Inflammatory macrophage treated with lipopolysaccharide for 4 hours (primary cell): ENCODE results near the gene NUDCD3.

Source experiments
- DNase-seq: peaks from one replicate; pipeline ENCODE4 v3.0.0-alpha.2; 2020

NUDCD3 gene

DNA sequence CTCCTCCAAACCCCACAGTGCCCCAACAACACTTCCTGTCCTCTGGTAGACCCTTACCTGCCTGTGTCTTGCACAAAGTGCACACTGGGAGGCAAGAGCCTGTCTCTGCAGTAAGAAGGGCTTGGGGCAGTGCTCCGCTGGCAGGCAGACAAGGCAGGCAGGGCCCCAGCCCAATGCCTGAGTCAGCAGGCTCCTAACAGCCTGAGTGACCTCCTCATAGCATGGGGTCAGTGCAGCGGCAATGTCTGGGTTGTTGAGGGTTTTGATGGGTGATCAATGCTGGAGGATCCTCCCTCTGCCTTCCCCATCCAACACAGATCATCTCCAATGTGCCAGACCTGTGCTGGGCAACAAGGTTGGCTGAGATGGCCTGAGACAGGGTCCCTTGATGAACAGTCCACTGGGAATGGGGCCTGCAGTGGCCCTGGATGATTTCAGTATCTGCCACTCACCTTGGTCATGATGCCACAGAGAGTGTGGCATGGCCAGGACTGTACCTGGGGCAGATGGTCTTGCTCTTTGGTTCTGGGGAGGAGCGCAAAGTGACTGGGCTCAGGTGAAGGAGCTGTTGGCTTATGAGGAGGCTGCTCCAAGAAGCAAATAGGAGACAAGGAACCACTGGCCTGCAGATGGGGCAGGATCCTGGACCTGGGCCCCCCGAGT is 109.5 kb downstream of the NUDCD3 start:
- DNase-seq, result no peak

DNA sequence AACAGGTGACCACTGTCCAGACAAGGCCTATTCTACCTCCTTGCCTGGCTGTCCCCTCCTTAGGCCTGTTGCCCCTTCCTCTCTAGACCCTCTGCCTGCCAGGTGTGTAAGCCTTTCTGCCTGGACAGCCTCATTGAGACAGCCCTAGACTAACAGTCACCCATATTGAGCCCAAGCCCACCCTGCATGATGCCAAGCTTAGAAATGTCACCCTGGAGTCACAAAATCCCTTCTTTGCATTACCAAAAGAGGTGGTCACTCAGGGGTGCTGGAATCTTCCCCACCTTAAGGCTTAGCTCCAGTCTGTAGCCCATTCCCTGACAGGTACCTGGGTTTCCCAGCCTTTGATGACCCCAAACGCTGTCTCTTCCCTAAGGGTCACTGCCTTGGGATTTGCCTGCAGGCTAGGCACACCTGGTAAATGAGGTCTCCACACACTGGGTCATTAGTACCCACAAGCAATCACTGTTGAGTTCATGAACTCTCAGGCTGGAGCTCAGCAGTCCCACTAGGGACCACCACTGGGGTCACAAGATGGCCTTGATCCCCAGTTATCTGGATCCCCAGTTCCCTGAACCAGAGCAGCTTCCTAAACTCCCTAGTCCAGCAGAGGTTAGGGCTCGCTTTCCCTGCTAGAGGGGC is 110.1 kb downstream of the NUDCD3 start:
- DNase-seq, result no peak

DNA sequence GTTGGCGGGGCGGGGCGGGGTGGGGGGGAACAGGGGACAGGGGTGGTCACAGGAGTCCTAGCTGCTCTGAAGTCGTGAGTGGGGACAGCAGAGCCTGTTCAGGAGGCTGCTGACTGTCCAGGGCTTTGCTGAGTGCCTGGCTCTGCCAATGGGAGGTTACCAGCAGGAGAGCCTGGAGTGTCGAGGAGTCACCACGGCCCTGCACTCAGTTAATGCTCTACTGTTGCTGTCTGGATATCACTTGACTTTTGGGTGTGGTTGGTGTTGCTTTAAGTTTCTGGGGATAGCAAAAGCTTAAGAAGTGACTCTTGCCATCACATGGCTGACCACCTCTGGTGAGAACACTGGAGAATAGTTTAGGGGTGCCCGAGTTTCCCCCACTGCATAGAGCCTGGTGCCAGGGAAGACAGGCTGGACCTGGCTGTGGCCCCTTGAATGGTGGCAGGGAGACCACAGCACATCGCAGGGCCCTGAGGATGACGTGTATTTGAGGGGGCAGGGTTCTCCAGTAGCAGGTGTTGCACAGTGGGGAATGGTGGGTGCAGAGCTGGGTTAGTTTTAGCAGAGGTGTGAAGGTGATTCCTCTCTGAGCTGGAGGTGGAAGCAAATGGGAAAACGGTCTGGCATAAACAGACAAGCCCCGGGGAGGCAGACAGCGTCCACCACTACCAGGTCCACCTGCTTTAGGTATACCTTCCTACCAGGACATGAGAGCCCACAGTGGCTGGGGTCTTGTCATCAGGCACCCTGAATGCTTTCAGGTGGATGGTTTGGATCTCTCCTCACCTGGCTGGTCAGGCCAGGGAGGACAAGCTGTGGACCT is 110.9 kb downstream of the NUDCD3 start:
- no peak for DNase-seq

DNA sequence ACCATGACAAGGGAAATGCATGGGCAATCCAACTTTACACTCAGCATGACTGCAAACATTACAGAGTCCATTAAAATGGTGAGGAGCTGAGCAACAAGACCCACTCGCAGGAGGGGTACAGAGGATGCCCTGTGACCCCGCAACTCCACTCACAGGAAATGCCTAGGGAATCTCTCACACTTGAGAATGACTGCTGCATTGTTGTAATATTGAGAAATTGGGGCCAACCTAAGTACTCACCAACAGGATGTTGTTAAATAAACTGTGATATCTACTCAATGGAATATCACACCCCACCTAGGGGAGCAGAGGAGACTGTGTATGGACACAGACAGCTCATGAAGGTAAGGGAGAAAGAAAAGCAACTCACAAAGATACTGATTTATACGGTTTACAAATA is 111.7 kb downstream of the NUDCD3 start:
- DNase-seq, result no peak

DNA sequence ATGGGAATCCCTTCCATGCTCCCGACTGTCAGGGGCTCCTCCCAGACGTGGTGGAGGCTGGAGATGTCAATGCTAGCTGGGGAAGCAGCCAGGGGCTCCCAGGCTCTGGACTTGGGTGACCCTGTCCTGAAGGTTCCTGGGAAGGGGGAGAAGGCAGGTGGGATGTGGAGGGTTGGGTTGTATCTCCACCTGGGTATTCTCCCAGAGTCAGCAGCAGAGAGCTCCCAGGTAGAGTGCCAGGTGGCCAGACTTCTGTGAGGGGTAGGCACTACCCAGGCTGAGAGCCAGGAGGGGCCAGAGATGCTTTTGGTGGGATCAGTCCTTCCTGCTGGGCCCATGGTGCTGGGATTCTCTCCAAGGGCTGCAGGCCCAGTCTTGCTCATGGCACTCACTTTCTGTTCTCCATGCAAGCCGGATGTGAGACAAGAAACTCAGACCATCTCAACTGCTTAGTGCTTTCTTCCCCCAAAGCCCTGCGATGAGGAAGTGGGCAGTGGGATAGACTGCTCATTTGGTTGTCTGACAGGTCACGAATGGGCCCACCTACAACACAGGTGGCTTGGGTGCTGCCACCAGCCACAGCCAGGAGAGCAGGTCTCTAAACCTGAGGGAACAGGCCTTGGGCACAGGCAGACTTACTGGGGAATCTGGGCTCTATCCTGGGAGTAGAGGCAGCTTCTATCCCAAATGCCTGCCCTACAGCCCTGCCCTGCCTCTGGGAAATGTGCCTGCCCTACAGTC is 112.6 kb downstream of the NUDCD3 start:
- DNase-seq, result peak; percentile 34

DNA sequence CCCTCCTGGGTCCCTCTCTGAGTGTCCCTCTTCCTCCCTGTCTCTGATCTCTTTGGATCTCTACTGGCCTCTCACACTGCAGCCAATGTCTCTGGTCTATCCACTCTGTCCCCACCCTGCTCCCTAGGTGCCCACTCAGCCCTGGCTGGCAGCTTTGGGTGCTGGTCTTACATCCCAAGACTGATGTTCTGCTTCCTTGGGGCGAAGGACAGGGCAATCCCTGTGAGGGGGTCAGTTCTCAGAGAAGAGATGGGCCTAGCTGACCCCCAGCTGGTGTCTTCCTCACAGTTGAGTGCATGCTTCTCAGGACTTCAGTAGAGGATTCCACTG is 113.4 kb downstream of the NUDCD3 start:
- DNase-seq, result no peak

DNA sequence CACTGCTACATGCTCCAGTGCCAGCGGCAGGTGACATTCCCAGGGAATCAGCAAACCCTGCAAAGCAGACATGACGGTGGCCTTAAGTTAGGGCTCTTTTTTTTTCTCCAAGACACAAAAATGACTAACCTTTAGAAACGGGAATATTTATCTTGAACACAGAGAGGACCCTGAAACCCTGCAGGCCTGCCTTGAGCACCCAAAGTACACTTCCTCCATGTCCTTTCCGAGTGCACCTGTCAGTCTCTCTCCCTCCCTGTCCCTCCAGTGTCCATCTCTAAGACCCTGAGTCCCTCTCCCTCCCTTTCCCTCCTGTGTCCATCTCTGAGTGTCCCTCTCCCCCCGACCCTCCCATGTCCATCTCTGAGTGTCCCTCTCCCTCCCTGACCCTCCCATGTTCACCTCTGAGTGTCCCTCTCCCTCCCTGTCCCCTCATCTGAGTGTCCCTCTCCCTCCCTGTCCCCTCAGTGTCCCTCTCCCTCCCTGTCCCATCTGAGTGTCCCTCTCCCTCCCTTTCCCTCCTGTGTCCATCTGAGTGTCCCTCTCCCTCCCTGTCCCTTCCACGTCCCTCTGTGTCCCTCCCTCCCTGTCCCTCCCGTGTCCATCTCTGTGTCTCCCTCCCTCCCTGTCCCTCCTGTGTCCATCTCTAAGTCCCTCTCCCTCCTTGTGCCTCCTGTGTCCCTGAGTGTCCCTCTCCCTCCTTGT is 113.9 kb downstream of the NUDCD3 start:
- DNase-seq, result no peak

DNA sequence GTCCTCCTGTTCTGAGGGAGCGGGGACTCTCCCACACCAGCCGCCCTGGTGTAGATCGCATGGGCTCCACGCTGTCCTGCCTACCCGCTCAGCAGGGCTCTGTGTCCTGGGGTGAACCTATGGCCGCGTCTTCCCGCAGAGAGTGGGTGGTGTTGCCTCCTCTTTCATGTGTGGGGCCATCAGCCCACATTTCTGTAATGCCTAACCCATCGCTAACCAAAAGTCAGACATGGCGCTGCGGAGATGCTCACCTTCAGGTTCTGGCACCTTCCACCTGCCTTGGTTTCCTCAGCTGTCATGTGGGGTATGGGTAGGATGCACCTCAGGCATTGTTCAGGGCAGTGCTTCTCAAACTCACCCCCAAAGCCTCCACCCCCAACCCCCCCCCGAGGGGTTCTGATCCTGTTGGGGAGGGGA is 114.5 kb downstream of the NUDCD3 start:
- no peak for DNase-seq

DNA sequence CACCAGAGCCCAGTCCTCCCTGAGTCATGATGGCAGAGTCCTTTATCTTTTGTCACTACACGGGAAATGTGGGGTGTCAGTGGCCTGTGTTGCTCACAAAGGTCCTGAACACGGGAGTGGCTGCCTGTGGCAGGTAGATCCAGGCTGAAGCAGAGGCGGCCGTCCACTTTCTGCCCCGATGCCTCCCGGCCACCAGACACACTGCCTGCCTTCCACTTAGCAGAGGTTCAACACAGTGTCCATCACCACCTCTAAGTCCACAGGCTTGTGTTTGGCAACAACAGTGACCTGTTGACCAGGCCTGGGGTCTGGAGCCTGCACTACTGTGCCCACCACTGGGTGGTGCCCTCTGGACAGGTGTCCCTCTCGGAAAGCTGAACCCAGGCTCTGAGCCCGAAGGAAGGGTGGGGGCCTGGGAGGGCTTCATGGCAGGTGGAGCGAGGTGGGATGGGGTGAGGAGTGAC is 115.2 kb downstream of the NUDCD3 start:
- no peak for DNase-seq

DNA sequence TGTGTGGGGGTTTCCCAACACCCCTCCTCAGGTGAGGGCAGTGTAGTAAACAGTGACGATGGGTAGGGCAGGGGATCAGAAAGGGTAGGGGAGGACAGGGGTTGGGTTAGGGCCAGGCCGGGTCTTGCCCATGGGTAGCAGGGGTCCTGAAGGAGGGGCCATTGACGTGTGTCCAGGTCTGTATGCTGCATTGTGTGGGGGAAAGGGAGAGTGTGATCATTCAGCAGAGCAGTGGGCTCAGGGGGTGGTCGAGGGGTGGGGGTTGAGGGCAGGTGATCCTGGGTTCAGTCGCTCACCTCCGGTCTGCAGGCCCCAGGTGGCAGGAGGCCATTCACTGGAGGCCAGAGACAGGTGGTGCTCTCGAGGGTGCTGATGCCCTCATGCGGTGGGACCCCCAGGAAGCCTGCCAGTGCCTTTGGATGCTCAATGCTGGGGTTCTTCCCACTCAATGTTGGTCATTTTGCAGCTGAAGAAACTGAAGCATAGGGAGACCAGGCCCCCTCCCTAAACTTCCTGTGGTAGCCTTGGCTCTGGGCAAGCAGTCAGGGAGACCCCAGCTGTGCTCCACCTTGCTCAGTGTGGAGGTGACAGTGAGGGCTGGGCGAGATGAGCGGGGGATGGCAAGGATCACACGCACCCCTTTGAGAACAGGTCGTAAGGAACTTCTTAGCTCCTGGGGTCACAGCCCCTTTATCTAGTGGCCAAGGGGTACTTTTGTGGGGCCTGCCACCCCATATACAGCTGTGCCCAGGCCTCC is 116.3 kb downstream of the NUDCD3 start:
- no peak for DNase-seq

DNA sequence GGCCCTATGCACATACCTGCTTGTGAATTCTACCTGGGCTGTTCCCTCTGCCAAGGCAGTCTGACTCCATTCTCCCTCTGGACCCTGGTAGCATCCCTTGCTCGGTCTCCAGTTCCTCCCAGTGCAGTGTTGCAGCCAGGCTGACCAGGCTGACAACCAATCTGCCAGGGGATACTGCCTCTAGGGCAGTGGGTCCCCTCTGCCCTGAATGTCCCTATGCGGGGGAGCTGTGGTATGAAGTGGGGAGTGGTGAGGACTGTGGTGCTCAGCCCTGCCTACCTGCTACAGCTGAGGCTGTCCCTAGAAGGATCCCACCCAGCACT is 117.1 kb downstream of the NUDCD3 start:
- no peak for DNase-seq

DNA sequence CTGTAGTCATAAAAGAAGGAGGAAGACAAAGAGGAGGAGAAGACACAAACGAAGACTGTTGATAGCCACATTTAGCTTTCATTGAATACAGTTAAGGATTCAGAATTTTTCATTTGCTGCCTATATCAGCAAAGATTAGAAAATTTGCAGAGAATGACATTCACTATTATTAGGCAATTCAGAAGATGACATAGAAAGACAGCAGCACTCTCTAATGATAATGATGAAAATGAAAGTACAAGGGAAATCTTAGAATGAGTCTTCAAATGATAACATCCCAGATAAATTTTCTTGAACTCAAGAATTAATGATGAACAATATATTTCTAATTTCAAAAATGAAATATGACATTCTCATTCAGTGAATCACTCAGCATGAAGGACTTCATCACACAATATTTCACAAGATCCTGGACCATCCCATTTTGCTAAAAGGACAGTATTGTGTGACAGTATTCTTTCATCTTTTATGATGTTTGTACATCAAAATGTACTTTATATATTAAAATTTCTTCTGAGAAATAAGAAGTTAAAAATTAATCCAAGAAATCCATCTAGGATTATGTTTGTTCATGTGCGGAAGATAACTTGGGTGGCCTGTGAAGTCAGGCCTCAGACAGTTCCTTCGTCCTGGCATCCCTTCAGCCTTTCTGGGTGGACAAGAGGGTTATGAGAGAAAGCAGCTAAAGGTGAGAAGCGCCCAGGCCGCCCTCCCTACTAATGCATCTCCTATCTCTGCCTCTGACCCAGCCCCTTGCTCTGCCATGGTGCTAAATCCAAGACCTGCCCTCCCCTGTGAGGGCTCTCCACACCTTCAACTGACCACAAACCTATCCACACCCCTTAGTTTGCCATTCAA is 117.7 kb downstream of the NUDCD3 start:
- peak; percentile 41 for DNase-seq

DNA sequence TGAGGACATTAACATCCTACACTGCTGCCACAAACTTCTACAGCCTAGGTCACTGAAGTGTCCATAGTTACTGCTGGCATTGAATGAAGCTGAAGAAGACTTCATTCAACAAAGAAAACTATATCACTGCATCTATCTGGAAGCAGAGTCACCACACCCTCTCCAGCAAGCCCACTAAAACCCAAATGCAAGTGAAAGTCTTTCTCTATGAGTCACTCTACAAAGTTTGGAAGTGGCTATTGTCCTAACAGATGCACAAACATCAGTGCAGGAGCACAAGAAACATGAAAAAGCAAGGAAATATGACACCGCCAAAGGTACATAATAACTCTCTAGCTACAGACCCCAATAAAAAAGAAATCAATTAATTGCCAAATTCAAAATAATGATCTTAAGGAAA is 121.6 kb downstream of the NUDCD3 start:
- no peak for DNase-seq

DNA sequence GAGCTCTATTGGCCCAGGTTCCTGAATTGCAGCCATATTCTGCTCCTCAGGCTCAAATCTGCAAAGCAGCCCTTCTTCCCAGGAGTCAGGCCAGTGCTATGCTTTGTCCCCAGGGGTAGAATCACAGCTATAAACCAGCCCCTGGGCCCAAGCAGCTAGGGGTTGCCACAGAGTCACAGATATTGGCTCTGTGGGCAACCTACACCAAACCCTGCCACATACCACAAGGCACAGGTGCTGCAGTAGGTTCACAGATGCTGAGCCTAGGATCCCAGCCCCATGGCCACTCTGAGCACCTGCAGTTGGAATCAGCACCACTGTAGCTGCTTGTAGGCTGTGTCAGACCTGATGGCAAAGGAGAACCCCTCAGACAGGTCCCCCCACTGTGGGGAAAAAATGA is 122.0 kb downstream of the NUDCD3 start:
- no peak for DNase-seq

DNA sequence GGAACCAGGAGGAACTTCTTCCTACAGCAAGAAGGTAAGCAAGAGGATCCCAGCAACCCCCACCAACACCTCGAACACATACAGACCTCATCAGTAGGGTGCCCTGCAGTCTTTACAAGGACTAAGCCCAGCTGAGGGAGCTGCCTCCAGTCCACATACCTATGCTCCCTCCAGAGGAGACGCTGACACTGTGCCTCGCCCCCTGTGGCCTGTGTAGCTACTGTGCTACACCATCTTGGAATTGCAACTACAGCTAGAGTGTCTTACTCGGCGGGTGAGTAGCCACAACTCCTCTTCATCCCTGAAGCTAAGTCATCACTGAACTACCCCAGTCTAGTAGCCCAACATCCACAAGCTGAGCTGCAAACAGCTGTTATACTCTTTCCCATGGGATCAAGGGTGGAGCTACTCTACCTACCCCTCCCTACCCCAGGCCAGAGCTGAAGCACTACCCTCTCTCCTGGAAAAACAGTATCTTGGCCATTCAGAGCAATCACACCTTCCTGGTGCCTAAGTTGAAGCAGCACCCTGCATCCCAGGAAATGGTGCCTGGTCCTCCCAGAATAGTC is 122.9 kb downstream of the NUDCD3 start:
- DNase-seq, result no peak

DNA sequence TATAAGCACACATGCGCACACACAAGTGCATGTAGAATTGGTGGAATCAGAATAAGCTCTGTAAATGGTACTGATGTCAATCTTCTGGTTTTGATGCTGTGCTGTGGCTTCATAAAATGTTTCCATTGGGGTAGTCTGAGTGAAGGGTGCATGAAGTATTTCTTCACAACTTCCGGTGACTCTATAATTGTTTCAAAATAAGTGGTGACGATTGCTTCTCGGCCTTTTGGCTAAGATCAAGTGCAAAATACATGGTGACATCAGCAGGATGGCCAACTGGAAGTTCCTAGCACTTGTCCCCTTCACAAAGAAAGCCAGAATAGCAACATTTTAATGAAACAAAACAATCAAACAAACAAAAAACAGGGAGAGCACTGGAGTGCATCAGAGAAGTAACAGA is 123.5 kb downstream of the NUDCD3 start:
- DNase-seq, result peak; percentile 51

DNA sequence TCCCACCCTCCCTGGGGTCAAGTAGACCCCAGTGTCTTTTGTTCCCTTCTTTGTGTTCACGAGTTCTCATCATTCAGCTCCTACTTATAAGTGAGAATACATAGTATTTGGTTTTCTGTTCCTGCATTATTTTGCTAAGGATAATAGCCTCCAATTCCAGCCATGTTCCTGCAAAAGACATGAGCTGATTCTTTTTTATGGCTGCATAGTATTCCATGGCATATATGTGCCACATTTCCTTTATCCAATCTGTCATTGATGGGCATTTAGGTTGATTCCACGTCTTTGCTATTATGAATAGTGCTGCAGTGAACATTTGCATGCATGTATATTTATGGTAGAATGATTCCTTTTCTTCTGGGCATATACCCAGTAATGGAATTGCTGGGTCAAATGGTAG is 136.8 kb downstream of the NUDCD3 start:
- no peak for DNase-seq

DNA sequence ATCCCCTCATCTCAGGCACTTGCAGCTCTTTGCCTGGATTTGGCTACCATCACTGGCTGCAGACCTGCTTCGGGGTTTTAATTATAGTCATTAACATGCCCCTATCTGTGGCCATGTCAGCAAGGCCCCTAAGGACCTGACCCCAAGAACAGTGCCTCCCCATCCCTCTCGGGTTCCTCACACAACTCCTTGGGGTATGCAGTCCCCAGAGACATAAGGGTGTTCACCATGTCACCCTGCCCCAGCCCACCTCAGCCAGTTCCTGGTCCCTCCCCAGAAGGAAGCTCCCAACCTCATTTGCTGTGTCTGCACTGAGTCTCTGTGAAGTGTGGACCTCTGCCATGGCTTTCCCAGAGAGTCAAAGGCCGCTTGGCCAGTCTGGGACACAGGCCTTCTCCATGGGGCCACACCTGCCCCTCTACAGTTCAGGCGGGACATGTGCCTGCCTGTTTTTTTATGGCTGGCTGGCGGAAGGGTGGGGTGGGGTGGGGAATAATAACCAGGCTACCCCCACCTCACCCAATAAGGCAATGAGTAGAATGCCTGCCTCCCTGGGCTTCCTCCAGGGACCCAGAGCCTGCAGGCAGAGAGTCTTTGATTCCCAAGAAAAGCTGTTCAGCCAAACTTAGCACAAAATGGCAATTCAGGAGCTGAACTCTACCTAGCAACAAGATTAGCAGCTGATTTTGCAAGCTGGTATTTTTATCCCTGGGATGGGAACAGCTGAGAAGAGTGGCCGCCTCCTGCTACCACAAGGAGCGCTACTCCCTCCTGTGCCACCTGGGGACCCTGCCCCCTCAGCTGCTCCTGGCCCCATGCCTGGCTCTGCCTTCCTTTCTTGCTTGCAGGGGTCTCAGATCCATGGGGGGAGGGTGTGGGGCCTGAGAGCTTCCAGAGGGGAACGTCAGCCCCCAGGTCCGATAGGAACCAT is 141.3 kb downstream of the NUDCD3 start:
- no peak for DNase-seq

DNA sequence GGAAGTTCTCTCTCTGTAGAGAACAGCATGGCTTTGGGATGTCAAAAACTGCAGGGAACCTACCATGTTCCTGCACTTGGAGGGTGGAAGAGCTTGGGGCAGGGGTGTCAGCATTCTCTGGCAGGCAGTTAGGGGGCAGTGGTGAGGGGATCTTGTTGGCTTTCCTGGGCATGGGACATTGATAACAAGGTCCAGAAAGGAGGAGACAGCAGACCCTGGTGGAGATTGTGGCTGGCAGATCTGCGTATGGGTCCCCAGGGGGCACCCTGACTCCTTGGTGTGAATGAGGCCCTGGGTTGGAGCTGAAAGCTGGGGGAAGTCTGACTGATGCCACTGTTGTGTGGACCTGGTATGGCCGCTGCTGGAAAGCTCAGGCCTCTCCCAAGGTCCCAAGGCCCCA is 142.2 kb downstream of the NUDCD3 start:
- DNase-seq, result no peak
